GM18502 (cell line): ENCODE results near the gene ABHD15.

Experiments used
- ATAC-seq: cut with Tn5 transposase; IDR thresholded peaks from one replicate; pipeline ENCODE4 v1.9.1; 2021; ENCODE audit warnings: mild to moderate bottlenecking; ENCODE audit not compliant: unreplicated experiment, poor library complexity

The ABHD15 gene

GRCh38 chr17:29566473-29567303 is at the start of gene ABHD15:
TSS of gene ABHD15 (minus strand) at chr17:29567037. CDS start at chr17:29566966, 71 bp downstream.
- ATAC-seq, result peak; percentile 25

- peak; percentile 47 for ATAC-seq
Observed at GRCh38 chr17:29615492-29616299, 48.9 kb upstream of the ABHD15 start.

- ATAC-seq, result no peak
Observed at GRCh38 chr17:29615048-29615385, 48.2 kb upstream of the ABHD15 start.

- ATAC-seq, result no peak
Observed at GRCh38 chr17:29614349-29615047, 47.7 kb upstream of the ABHD15 start.

GRCh38 chr17:29613856-29614255 is 47.0 kb upstream of the ABHD15 start:
- no peak for ATAC-seq

GRCh38 chr17:29613352-29613837 is 46.6 kb upstream of the ABHD15 start:
- peak; percentile 43 for ATAC-seq

- no peak for ATAC-seq
Observed at GRCh38 chr17:29612404-29613280, 45.8 kb upstream of the ABHD15 start.

- ATAC-seq, result no peak
Observed at GRCh38 chr17:29612094-29612403, 45.2 kb upstream of the ABHD15 start.

- no peak for ATAC-seq
Observed at GRCh38 chr17:29611351-29612093, 44.7 kb upstream of the ABHD15 start.

- no peak for ATAC-seq
Observed at GRCh38 chr17:29610395-29610794, 43.6 kb upstream of the ABHD15 start.

GRCh38 chr17:29608986-29609385 is 42.1 kb upstream of the ABHD15 start:
- no peak for ATAC-seq

- no peak for ATAC-seq
Observed at GRCh38 chr17:29607557-29608195, 40.8 kb upstream of the ABHD15 start.

- ATAC-seq, result no peak
Observed at GRCh38 chr17:29603109-29603674, 36.4 kb upstream of the ABHD15 start.

GRCh38 chr17:29597361-29598172 is 30.7 kb upstream of the ABHD15 start:
- ATAC-seq, result no peak

- no peak for ATAC-seq
Observed at GRCh38 chr17:29596811-29597210, 30.0 kb upstream of the ABHD15 start.

GRCh38 chr17:29595943-29596774 is 29.3 kb upstream of the ABHD15 start:
- no peak for ATAC-seq
